ENCODE measurements around the gene GJA4. TPM values are rescaled to one million over a fixed set of nuclear protein-coding genes. Genes with fewer than 3 reads are reported as not detected.

GJA4 gene
- total and polyA plus RNA-seq, 4 donors = 6.4 to 28.9 (median 19.3) TPM

- Histone ChIP-seq H3K9ac (ENCODE audit: insufficient read depth in 1 of 2, low read length in 2 of 2) (no peak overlapping the region), H3K27ac (ENCODE audit: low read depth in 1 of 2, low read length in 1 of 2) (no peak overlapping the region), H3K36me3 (ENCODE audit: control insufficient read depth in 4 of 4, insufficient read depth in 4 of 4, low read length in 4 of 4) (no peaks in the 10 kb centered on the region), H3K27me3 (ENCODE audit: control insufficient read depth in 3 of 3, insufficient read depth in 3 of 3, low read length in 2 of 3) (no peaks in the 10 kb centered on the region), H3K4me3 (no peak overlapping the region), H3K4me1 (ENCODE audit: control insufficient read depth in 5 of 5, insufficient read depth in 5 of 5, low read length in 5 of 5) (no peaks in the 10 kb centered on the region), H3K9me3 (ENCODE audit: control insufficient read depth in 4 of 4, insufficient read depth in 3 of 4, low read length in 3 of 4) (peaks cover 0 to 10% (median 0%) of the 10 kb centered on the region in 4 donors)
- ATAC-seq (ENCODE audit: insufficient read depth, low FRiP score) = no peak
- no peak for DNase-seq
- 87 to 93% methylated on average over 13 of the region's 13 CpGs for WGBS, 2 donors
- no peak for TF ChIP-seq CTCF (IDR thresholded peaks at IDR 0.05; ENCODE audit: control extremely low read depth, extremely low read depth)
These were observed 31.0 kb upstream of the GJA4 start for GRCh38 chr1:34761776-34762307.

- no peaks in the 10 kb centered on the region for H3K36me3 ChIP-seq (ENCODE audit: control insufficient read depth in 4 of 4, insufficient read depth in 4 of 4, low read length in 4 of 4)
- no peak for DNase-seq
- no peak for TF ChIP-seq CTCF (IDR thresholded peaks at IDR 0.05; ENCODE audit: control extremely low read depth, extremely low read depth)
- H3K4me3 ChIP-seq = no peak overlapping the region
- H3K4me1 ChIP-seq (ENCODE audit: control insufficient read depth in 5 of 5, insufficient read depth in 5 of 5, low read length in 5 of 5) = no peaks in the 10 kb centered on the region
- no peak overlapping the region for H3K9ac ChIP-seq (ENCODE audit: insufficient read depth in 1 of 2, low read length in 2 of 2)
- H3K27ac ChIP-seq (ENCODE audit: low read depth in 1 of 2, low read length in 1 of 2) = no peak overlapping the region
- no peak for ATAC-seq (ENCODE audit: insufficient read depth, low FRiP score)
- H3K27me3 ChIP-seq (ENCODE audit: control insufficient read depth in 3 of 3, insufficient read depth in 3 of 3, low read length in 2 of 3) = no peaks in the 10 kb centered on the region
- 59 to 85% methylated on average over 7 of the region's 7 CpGs for WGBS, 2 donors
- peaks cover 0 to 10% (median 0%) of the 10 kb centered on the region in 4 donors for H3K9me3 ChIP-seq (ENCODE audit: control insufficient read depth in 4 of 4, insufficient read depth in 3 of 4, low read length in 3 of 4)
These were observed 30.2 kb upstream of the GJA4 start for GRCh38 chr1:34762474-34763141.

GRCh38 chr1:34763142-34763781 is 29.5 kb upstream of the GJA4 start:
- DNase-seq (no peak), ATAC-seq (ENCODE audit: insufficient read depth, low FRiP score) (no peak)
- no peak overlapping the region for H3K4me3 ChIP-seq
- no peaks in the 10 kb centered on the region for H3K36me3 ChIP-seq (ENCODE audit: control insufficient read depth in 4 of 4, insufficient read depth in 4 of 4, low read length in 4 of 4)
- WGBS, 2 donors = 51 to 67% methylated on average over 8 of the region's 8 CpGs
- no peaks in the 10 kb centered on the region for H3K27me3 ChIP-seq (ENCODE audit: control insufficient read depth in 3 of 3, insufficient read depth in 3 of 3, low read length in 2 of 3)
- peaks cover 0 to 10% (median 0%) of the 10 kb centered on the region in 4 donors for H3K9me3 ChIP-seq (ENCODE audit: control insufficient read depth in 4 of 4, insufficient read depth in 3 of 4, low read length in 3 of 4)
- no peak overlapping the region for H3K27ac ChIP-seq (ENCODE audit: low read depth in 1 of 2, low read length in 1 of 2)
- TF ChIP-seq CTCF (IDR thresholded peaks at IDR 0.05; ENCODE audit: control extremely low read depth, extremely low read depth) = no peak
- H3K4me1 ChIP-seq (ENCODE audit: control insufficient read depth in 5 of 5, insufficient read depth in 5 of 5, low read length in 5 of 5) = no peaks in the 10 kb centered on the region
- no peak overlapping the region for H3K9ac ChIP-seq (ENCODE audit: insufficient read depth in 1 of 2, low read length in 2 of 2)
